Heart left ventricle (tissue), 16 donors: ENCODE results near the gene GSPT1. TPM values are rescaled to one million over a fixed set of nuclear protein-coding genes. Genes with fewer than 3 reads are reported as not detected.
"Not testable (repeated sequence)": the region's sequence is repeated elsewhere in the genome, so short reads cannot be mapped to it uniquely, and the experiment has no call there.

ENCODE experiments used
- ATAC-seq, 4 donors: fragments of 200-7000 bp; cut with Tn5 transposase; one replicate each; pipeline ENCODE4 v1.9.1; 2020 to 2022; ENCODE audit warnings: moderate library complexity in 4 of 4, mild to moderate bottlenecking in 3 of 4, moderate number of reproducible peaks in 1 of 4
- DNase-seq, 5 donors: peaks; one replicate each; pipeline ENCODE4 v3.0.0-alpha.2; 2020
- H3K27ac ChIP-seq, 12 donors: fragments of 200-600 bp; sonication (generic) in 4 of 12; one replicate each; pipeline versions ENCODE4 v1.5.0 to v1.8.0; 2016 to 2022; ENCODE audit warnings: mild to moderate bottlenecking in 2 of 12
- H3K27me3 ChIP-seq, 9 donors: fragments of 200-600 bp; sonication (generic) in 2 of 9; one replicate each; pipeline versions ENCODE4 v1.5.1 to v1.8.0; 2016 to 2022; ENCODE audit warnings: mild to moderate bottlenecking in 3 of 9
- H3K36me3 ChIP-seq, 9 donors: fragments of 200-600 bp; sonication (generic) in 2 of 9; one replicate each; pipeline versions ENCODE4 v1.5.0 to v1.8.0; 2018 to 2022; ENCODE audit warnings: mild to moderate bottlenecking in 2 of 9
- H3K4me1 ChIP-seq, 12 donors: fragments of 200-600 bp; sonication (generic) in 4 of 12; one replicate each; pipeline versions ENCODE4 v1.5.0 to v1.8.0; 2016 to 2022; ENCODE audit warnings: mild to moderate bottlenecking in 3 of 12
- H3K4me3 ChIP-seq, 12 donors: fragments of 200-600 bp; sonication (generic) in 4 of 12; one replicate each; pipeline versions ENCODE4 v1.5.0 to v1.8.0; 2017 to 2022; ENCODE audit warnings: mild to moderate bottlenecking in 9 of 12, moderate library complexity in 4 of 12
- H3K9me3 ChIP-seq, 12 donors: fragments of 200-600 bp; sonication (generic) in 4 of 12; one replicate each; pipeline versions ENCODE4 v1.5.0 to v1.8.0; 2016 to 2022; ENCODE audit warnings: mild to moderate bottlenecking in 1 of 12
- POLR2A ChIP-seq, 2 donors: fragments of 450-650 bp; IDR thresholded peaks; one replicate each; pipeline ENCODE4 v1.6.1; 2017; ENCODE audit warnings: antibody characterized with exemption in 2 of 2, mild to moderate bottlenecking in 2 of 2, moderate library complexity in 2 of 2
- WGBS, 4 donors: extraction: QIAGEN DNeasy Blood & Tissue Kit in 2 of 4; methylation state at CpG; one replicate each; pipeline versions ENCODE4 v1.1.5 to v1.1.7; 2013 to 2018; 5-methylcytosine and 5-hydroxymethylcytosine counted together
- intact Hi-C, 10 donors: fragments of 100-400 bp; cut with DNase I; formaldehyde crosslinking; loops; one replicate each; pipeline versions ENCODE4 v1.11.1 to v1.14.2; 2022
- polyA plus RNA-seq, 2 donors: library from polyadenylated mRNA; stranded (reverse); fragments of 200-250 nt; gene quantifications; one replicate each; pipeline ENCODE4 v1.2.3, GENCODE V29; 2013
- total RNA-seq, 9 donors: library from RNA; depleted of rRNA in 2 of 9; stranded (reverse); fragments of >200 nt in 2 of 9; fragmentation: NEBNext Ultra II Directional in 3 of 9; extraction: Animal tissue kit (Norgen Biotek cat#: 25700) in 3 of 9; gene quantifications; one replicate each; pipeline versions ENCODE4 v1.1.0 to v1.2.4, GENCODE V29; 2016 to 2023
- TF ChIP-seq, protein P1 (sequence below), 12 donors: fragments of 200-600 bp; sonication (generic) in 4 of 12; IDR thresholded peaks; one replicate each; pipeline versions ENCODE4 v1.5.0 to v1.8.0; 2018 to 2022; ENCODE audit warnings: antibody characterized with exemption in 12 of 12, mild to moderate bottlenecking in 5 of 12
- donor health status: ischemic (EF 13 %, LVEDD 7.1; RV severe dilation, severe dysfunction).
- donor health status: healthy with polysubstance abuse.
- donor health status: DM: no; HTN: yes; CAD: no.
- donor health status: DM: no; HTN: no; CAD: no.
- donor health status: ischemic (EF 25% LVEDD 6.9; RV normal size, moderate dysfunction).
- donor health status: ischemic (EF 25% LVEDD 5.7; RV mildly dilated, moderate dysfunction).
- donor health status: healthy.
- donor health status: DM: yes; HTN: yes; CAD: no.
- donor health status: ischemic (EF 35%, LVEDD 5.7; RV mildly dilated, moderate dysfunction).
- donor health status: nonischemic (EF 11% LVEDD 7.7; RV severe dilation, severe dysfunction).
- donor health status: DM: yes; HTN: yes; CAD: no.
- donor health status: PGD.
- donor health status: ischemic (EF 29% LVEDD 5.4; RV normal size, mild dysfunction).
- donor health status: nonischemic (EF 23%, LVEDD 6.1; RV moderate dilation, normal function).

The GSPT1 gene
- total and polyA plus RNA-seq, 11 donors = 16.3 to 131 (median 91.1) TPM

DNA sequence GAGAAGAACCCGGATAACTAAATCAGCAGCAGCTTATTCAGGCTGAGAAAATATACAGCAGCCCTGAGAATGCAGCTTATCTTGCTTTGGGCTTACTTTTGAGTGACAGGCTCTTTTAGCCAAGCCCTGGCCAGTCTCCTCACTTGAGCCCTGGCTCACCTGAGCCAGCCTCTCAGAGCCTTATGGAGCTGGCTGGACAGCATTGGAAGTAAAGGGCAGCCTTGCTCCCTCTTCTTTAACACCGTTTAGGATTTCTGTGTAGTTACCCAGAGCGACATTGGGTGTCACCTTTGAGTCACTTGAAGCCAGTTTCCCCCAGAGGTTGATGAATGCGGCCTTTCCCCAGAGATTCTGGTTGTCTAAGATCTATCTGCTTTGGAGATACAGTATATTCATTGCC is 33.8 kb upstream of the GSPT1 start:
- intact Hi-C loops = loop anchor here in 7 of 10 donors (1.0 to 5.0 kb wide), 4 partner anchors 117 to 119 kb away; no protein-coding TSS in a partner anchor
- 15 to 25% (median 18%) methylated on average over 4 of the region's 4 CpGs for WGBS, 4 donors
- no peak for TF ChIP-seq POLR2A (IDR thresholded peaks at IDR 0.05)
- TF ChIP-seq, protein P1, sequence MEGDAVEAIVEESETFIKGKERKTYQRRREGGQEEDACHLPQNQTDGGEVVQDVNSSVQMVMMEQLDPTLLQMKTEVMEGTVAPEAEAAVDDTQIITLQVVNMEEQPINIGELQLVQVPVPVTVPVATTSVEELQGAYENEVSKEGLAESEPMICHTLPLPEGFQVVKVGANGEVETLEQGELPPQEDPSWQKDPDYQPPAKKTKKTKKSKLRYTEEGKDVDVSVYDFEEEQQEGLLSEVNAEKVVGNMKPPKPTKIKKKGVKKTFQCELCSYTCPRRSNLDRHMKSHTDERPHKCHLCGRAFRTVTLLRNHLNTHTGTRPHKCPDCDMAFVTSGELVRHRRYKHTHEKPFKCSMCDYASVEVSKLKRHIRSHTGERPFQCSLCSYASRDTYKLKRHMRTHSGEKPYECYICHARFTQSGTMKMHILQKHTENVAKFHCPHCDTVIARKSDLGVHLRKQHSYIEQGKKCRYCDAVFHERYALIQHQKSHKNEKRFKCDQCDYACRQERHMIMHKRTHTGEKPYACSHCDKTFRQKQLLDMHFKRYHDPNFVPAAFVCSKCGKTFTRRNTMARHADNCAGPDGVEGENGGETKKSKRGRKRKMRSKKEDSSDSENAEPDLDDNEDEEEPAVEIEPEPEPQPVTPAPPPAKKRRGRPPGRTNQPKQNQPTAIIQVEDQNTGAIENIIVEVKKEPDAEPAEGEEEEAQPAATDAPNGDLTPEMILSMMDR (IDR thresholded peaks at IDR 0.05) = peak in 11 of 12 donors; percentile 23 to 58 (median 47)

DNA sequence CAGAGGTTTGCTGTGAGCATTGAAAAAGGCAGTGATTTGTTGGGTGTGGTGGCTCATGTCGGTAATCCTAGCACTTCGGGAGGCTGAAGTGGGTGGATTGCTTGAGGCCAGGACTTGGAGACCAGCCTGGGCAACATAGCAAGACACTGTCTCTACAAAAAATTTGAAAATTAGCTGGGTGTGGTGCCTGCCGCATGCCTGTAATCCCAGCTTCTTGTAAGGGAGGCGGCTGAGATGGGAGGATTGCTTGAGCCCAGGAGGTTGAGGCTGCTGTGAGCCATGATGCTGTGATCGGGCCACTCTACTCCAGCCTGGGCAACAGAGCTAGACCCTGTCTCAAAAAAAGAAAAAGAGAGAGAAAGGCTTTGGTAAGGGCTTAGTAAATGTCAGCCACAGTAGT is 33.1 kb upstream of the GSPT1 start:
- ATAC-seq = no peak
- WGBS, 4 donors = 89 to 96% (median 94%) methylated on average over 5 of the region's 5 CpGs
- Histone ChIP-seq H3K27ac (no peak overlapping the region), H3K4me3 (no peak overlapping the region), H3K9me3 (no peaks in the 10 kb centered on the region), H3K4me1 (no peaks in the 10 kb centered on the region), H3K27me3 (no peaks in the 10 kb centered on the region), H3K36me3 (no peaks in the 10 kb centered on the region)
- intact Hi-C loops = loop anchor here in 7 of 10 donors (1.0 to 5.0 kb wide), 4 partner anchors 118 to 120 kb away; no protein-coding TSS in a partner anchor
- DNase-seq = no peak
- TF ChIP-seq, protein P1 (IDR thresholded peaks at IDR 0.05) = no peak

More for the DNA sequence above, 33.8 kb upstream of the GSPT1 start:
- Histone ChIP-seq H3K36me3 (no peaks in the 10 kb centered on the region), H3K4me3 (no peak overlapping the region), H3K27ac (no peak overlapping the region), H3K9me3 (no peaks in the 10 kb centered on the region), H3K4me1 (no peaks in the 10 kb centered on the region), H3K27me3 (no peaks in the 10 kb centered on the region)
- DNase-seq = peak in 1 of 5 donors; percentile 18
- peak in 3 of 4 donors; percentile 68 to 81 (median 73) for ATAC-seq

DNA sequence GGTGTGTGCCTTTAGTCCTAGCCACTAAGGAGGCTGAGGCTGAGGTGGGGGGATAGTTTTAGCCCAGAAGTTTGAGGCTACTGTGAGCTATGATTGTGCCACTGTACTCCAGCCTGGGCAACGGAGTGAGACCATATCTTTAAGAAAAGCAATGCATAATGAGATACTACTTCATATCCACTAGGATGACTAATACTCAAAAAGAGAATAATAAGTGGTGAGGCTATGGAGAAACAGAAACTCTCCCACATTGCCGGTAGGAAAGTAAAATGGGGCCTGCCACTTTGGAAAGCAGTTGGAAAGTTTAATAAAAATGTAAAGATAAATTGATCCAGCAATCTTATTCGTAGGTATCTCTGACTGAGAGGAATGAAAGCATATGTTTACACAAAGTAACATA is 30.7 kb upstream of the GSPT1 start:
- Histone ChIP-seq H3K27me3 (no peaks in the 10 kb centered on the region), H3K27ac (no peak overlapping the region), H3K9me3 (no peaks in the 10 kb centered on the region), H3K36me3 (no peaks in the 10 kb centered on the region), H3K4me3 (no peak overlapping the region), H3K4me1 (no peaks in the 10 kb centered on the region)
- TF ChIP-seq, protein P1 (IDR thresholded peaks at IDR 0.05) = no peak
- no peak for TF ChIP-seq POLR2A (IDR thresholded peaks at IDR 0.05)
- WGBS, 4 donors = 81 to 87% (median 83%) methylated on average over 3 of the region's 3 CpGs
- ATAC-seq = no peak
- intact Hi-C loops = loop anchor here in 3 of 10 donors (5.0 kb wide), 1 partner anchor 121 kb away; no protein-coding TSS in a partner anchor
- DNase-seq = no peak

DNA sequence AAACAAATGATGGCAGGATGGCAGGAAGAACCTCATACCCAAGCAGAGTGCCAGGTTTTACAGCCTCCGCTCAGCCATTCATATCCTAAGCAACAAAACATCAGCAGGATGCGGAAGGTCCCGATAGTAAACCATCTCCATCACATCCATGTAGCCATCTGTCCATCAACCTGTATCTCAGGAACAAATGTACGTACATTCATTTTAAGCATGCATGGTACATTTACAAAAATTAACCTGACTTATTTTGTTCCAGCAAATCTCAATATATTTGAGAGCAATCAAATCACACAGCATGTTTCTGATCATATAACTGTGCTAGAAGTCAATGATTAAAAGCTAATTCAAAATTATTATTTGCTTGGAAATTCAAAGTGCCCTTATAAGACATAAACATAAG is 26.2 kb upstream of the GSPT1 start, which contains the start of gene NPIPB2:
NPIPB2 (minus strand) TSS at position 101 of the 400 bp plus-strand sequence; CDS start at position 101, 0 bp downstream.
- H3K27me3 ChIP-seq, H3K4me3 ChIP-seq, H3K36me3 ChIP-seq, DNase-seq, ATAC-seq, H3K9me3 ChIP-seq, H3K27ac ChIP-seq, intact Hi-C loops, H3K4me1 ChIP-seq: not testable (repeated sequence)
- WGBS, 4 donors = 96 to 100% (median 97%) methylated on average over 3 of the region's 4 CpGs; no CpG with 5 or more reads in 1 of the 4 donors

DNA sequence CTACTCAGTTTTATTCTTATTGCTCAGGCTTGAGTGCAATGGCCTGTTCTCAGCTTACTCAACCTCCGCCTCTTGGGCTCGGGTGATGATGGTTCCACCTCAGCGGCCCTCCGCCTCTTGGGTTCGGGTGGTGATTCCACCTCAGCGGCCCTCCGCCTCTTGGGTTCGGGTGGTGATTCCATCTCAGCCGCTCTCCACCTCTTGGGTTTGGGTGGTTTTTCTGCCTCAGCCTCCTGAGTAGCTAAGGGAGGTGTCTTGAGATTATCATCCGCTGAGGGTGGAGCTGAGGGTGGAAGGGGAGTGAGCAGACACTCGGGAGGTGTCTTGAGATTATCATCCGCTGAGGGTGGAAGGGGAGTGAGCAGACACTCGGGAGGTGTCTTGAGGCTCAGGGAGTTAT is 11.6 kb upstream of the GSPT1 start:
- H3K4me1 ChIP-seq, ATAC-seq, intact Hi-C loops, H3K27me3 ChIP-seq, H3K36me3 ChIP-seq, H3K9me3 ChIP-seq, DNase-seq, H3K4me3 ChIP-seq, H3K27ac ChIP-seq: not testable (repeated sequence)
- WGBS, 4 donors = 77 to 81% (median 80%) methylated on average over 13 of the region's 13 CpGs

DNA sequence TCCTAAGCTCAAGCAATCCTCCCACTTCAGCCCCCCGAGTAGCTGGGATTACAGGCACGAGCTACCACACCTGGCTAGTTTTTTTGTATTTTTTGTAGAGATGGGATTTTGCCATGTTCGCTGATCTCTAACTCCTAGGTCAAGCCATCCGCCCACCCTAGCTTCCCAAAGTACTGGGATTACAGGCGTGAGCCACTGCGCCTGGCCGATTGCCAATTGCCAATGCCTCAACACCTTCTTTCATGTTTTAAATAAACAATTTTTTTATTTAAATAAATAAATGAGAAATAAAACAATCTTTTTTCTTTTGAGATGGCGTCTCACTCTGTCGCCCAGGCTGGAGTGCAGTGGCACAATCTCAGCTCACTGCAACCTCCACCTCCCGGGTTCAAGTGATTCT is 8.3 kb upstream of the GSPT1 start:
- intact Hi-C loops, H3K9me3 ChIP-seq, H3K4me3 ChIP-seq, H3K36me3 ChIP-seq, H3K27me3 ChIP-seq, ATAC-seq, DNase-seq, H3K27ac ChIP-seq, H3K4me1 ChIP-seq: not testable (repeated sequence)
- 87 to 89% (median 87%) methylated on average over 10 of the region's 10 CpGs for WGBS, 4 donors
